IMR-90 (cell line): ENCODE data around the gene CHST8. TPM values are rescaled to one million over a fixed set of nuclear protein-coding genes. Genes with fewer than 3 reads are reported as not detected.

Experiments used
- ATAC-seq: fragments of 200-7000 bp; cut with Tn5 transposase; 2 replicates; pipeline ENCODE4 v1.9.1; 2020; ENCODE audit warnings: low read depth, mild to moderate bottlenecking, moderate library complexity
- BruUV-seq: library from RNA; stranded (reverse); fragments of 400-500 nt; replicated peaks from 2 replicates; lab custom pipeline; 2021; lab: Mats Ljungman, UMichigan
- CTCF ChIA-PET: fragments of 300-600 bp; formaldehyde crosslinking; extraction: SDS; loops from one replicate; lab custom pipeline; 2021; ENCODE audit warnings: antibody characterized with exemption; lab: Yijun Ruan, JAX
- POLR2A ChIA-PET: fragments of 300-600 bp; sonication (Branson Sonifier 250); formaldehyde crosslinking; loops from one replicate; lab custom pipeline; 2022; ENCODE audit warnings: antibody characterized with exemption; ENCODE audit not compliant: unreplicated experiment; lab: Charles Lee
- DNase-seq: peaks from one replicate; pipeline ENCODE4 v3.0.0; 2013
- H2AFZ ChIP-seq: replicated peaks from 2 replicates; pipeline ENCODE3; 2013; ENCODE audit warnings: low read length, mild to moderate bottlenecking; ENCODE audit not compliant: poor library complexity
- H2AK5ac ChIP-seq: 2 replicates; pipeline ENCODE4 v1.6.1; 2013; ENCODE audit warnings: low read depth, low read length, inconsistent platforms
- H2AK9ac ChIP-seq: replicated peaks from 2 replicates; pipeline ENCODE3; 2013; ENCODE audit warnings: mild to moderate bottlenecking, low read depth, low read length, moderate library complexity; ENCODE audit not compliant: poor library complexity
- H2BK120ac ChIP-seq: 2 replicates; pipeline ENCODE4 v1.6.1; 2013; ENCODE audit warnings: low read depth, low read length, inconsistent platforms
- H2BK15ac ChIP-seq: 3 replicates; pipeline ENCODE4 v1.6.1; 2013; ENCODE audit warnings: low read depth, low read length, inconsistent platforms
- H2BK20ac ChIP-seq: 2 replicates; pipeline ENCODE4 v1.6.1; 2013; ENCODE audit warnings: low read depth, mild to moderate bottlenecking, inconsistent platforms, low read length, moderate library complexity
- H2BK5ac ChIP-seq: 2 replicates; pipeline ENCODE4 v1.6.1; 2013; ENCODE audit warnings: mild to moderate bottlenecking, low read depth, low read length, inconsistent platforms; ENCODE audit not compliant: poor library complexity, severe bottlenecking
- H3K14ac ChIP-seq: replicated peaks from 2 replicates; pipeline ENCODE4 v1.6.1; 2013; ENCODE audit warnings: low read depth, low read length, inconsistent platforms
- H3K18ac ChIP-seq: 2 replicates; pipeline ENCODE4 v1.6.1; 2013; ENCODE audit warnings: low read depth, low read length, control low read depth
- H3K23ac ChIP-seq: 2 replicates; pipeline ENCODE4 v1.6.1; 2013; ENCODE audit warnings: low read depth, low read length, inconsistent platforms
- H3K27ac ChIP-seq: 2 replicates; pipeline ENCODE4 v1.5.1; 2013; ENCODE audit warnings: mild to moderate bottlenecking, control low read depth, low read length; ENCODE audit not compliant: insufficient read depth
- H3K27me3 ChIP-seq: 2 replicates; pipeline ENCODE4 v1.6.1; 2013; ENCODE audit warnings: low read length; ENCODE audit not compliant: control insufficient read depth, insufficient read depth
- H3K36me3 ChIP-seq: 2 replicates; pipeline ENCODE4 v1.6.1; 2013; ENCODE audit warnings: low read length, mixed read lengths; ENCODE audit not compliant: control insufficient read depth, insufficient read depth
- H3K4ac ChIP-seq: 2 replicates; pipeline ENCODE4 v1.6.1; 2013; ENCODE audit warnings: low read depth, low read length, inconsistent platforms
- H3K4me1 ChIP-seq: 2 replicates; pipeline ENCODE4 v1.6.1; 2013; ENCODE audit warnings: low read length, mixed read lengths; ENCODE audit not compliant: control insufficient read depth, insufficient read depth
- H3K4me2 ChIP-seq: 2 replicates; pipeline ENCODE4 v1.6.1; 2013; ENCODE audit warnings: low read depth, mild to moderate bottlenecking, control low read depth, low read length, moderate library complexity
- H3K4me3 ChIP-seq: 2 replicates; pipeline ENCODE4 v1.5.1; 2013; ENCODE audit warnings: low read depth, mild to moderate bottlenecking, control low read depth, low read length, moderate library complexity; ENCODE audit not compliant: insufficient read depth
- H3K56ac ChIP-seq: 2 replicates; pipeline ENCODE4 v1.6.1; 2013; ENCODE audit warnings: low read length, inconsistent platforms; ENCODE audit not compliant: insufficient read depth; ENCODE audit errors: extremely low read depth
- H3K79me1 ChIP-seq, 2 experiments: 2 replicates each; pipeline ENCODE4 v1.6.1; 2013; ENCODE audit warnings: low read length in 2 of 2, inconsistent platforms in 1 of 2, low read depth in 1 of 2
- H3K9ac ChIP-seq: 2 replicates; pipeline ENCODE4 v1.6.1; 2013; ENCODE audit warnings: low read depth, low read length, control low read depth
- H3K9me1 ChIP-seq: 2 replicates; pipeline ENCODE4 v1.6.1; 2013; ENCODE audit warnings: low read length, inconsistent platforms; ENCODE audit not compliant: insufficient read depth
- H3K9me3 ChIP-seq: 2 replicates; pipeline ENCODE4 v1.6.1; 2013; ENCODE audit warnings: low read length; ENCODE audit not compliant: control insufficient read depth, insufficient read depth
- H4K20me1 ChIP-seq: 2 replicates; pipeline ENCODE4 v1.6.1; 2013; ENCODE audit warnings: low read length, inconsistent platforms; ENCODE audit not compliant: insufficient read depth
- H4K5ac ChIP-seq: 2 replicates; pipeline ENCODE4 v1.6.1; 2013; ENCODE audit warnings: mild to moderate bottlenecking, low read depth, low read length, control low read depth
- H4K8ac ChIP-seq, 2 experiments: 2 replicates each; pipeline ENCODE4 v1.6.1; 2013; ENCODE audit warnings: low read depth in 2 of 2, low read length in 2 of 2, control low read depth in 1 of 2, inconsistent platforms in 1 of 2
- H4K91ac ChIP-seq: 2 replicates; pipeline ENCODE4 v1.6.1; 2013; ENCODE audit warnings: low read depth, low read length, inconsistent platforms; ENCODE audit not compliant: insufficient read depth
- BHLHE40 ChIP-seq: fragments of 150-350 bp; IDR thresholded peaks from 2 replicates; pipeline ENCODE4 v1.6.1; 2016; ENCODE audit warnings: mild to moderate bottlenecking, low read depth, low read length
- CEBPB ChIP-seq: IDR thresholded peaks from 2 replicates; pipeline ENCODE4 v1.6.1; 2012; ENCODE audit warnings: low read depth, low read length, improper control_type of control experiment
- CHD1 ChIP-seq: IDR thresholded peaks from 2 replicates; pipeline ENCODE4 v1.6.1; 2012; ENCODE audit warnings: low read depth, low read length, improper control_type of control experiment
- FOS ChIP-seq: fragments of 150-350 bp; IDR thresholded peaks from 2 replicates; pipeline ENCODE4 v1.6.1; 2016; ENCODE audit warnings: low read depth, low read length
- MAFK ChIP-seq: IDR thresholded peaks from 2 replicates; pipeline ENCODE4 v1.6.1; 2012; ENCODE audit warnings: low read depth, low read length, improper control_type of control experiment
- MAZ ChIP-seq: IDR thresholded peaks from 2 replicates; pipeline ENCODE4 v1.6.1; 2012; ENCODE audit warnings: low read depth, mild to moderate bottlenecking, low read length, improper control_type of control experiment, moderate library complexity, borderline replicate concordance
- MXI1 ChIP-seq: IDR thresholded peaks from 2 replicates; pipeline ENCODE4 v1.6.1; 2012; ENCODE audit warnings: low read depth, mild to moderate bottlenecking, low read length, moderate library complexity, borderline replicate concordance
- NFE2L2 ChIP-seq: fragments of 150-350 bp; IDR thresholded peaks from 2 replicates; pipeline ENCODE4 v1.6.1; 2016; ENCODE audit warnings: low read depth, mild to moderate bottlenecking, low read length
- POLR2A ChIP-seq: IDR thresholded peaks from 2 replicates; pipeline ENCODE4 v1.6.1; 2012; ENCODE audit warnings: mild to moderate bottlenecking, low read depth, low read length
- RAD21 ChIP-seq: IDR thresholded peaks from 2 replicates; pipeline ENCODE4 v1.6.1; 2012; ENCODE audit warnings: low read length, improper control_type of control experiment
- RCOR1 ChIP-seq: IDR thresholded peaks from 2 replicates; pipeline ENCODE4 v1.6.1; 2012; ENCODE audit warnings: mild to moderate bottlenecking, low read length, improper control_type of control experiment; ENCODE audit not compliant: insufficient replicate concordance
- RFX5 ChIP-seq: IDR thresholded peaks from 2 replicates; pipeline ENCODE4 v1.8.0; 2012; ENCODE audit warnings: low read depth, mild to moderate bottlenecking, low read length, moderate library complexity
- SMC3 ChIP-seq: fragments of 150-350 bp; IDR thresholded peaks from 2 replicates; pipeline ENCODE4 v1.6.1; 2016; ENCODE audit warnings: low read depth, mild to moderate bottlenecking, antibody characterized with exemption, low read length, moderate library complexity
- USF2 ChIP-seq: fragments of 150-350 bp; IDR thresholded peaks from 2 replicates; pipeline ENCODE4 v1.6.1; 2017; ENCODE audit warnings: mild to moderate bottlenecking, antibody characterized with exemption, low read length, low read depth
- WGBS, 2 experiments: methylation state at CpG; one replicate each; pipeline versions ENCODE4 v1.1.5 to v1.1.7; 2013; ENCODE audit warnings: missing lambda C conversion rate in 2 of 2; ENCODE audit not compliant: insufficient read length in 1 of 2; ENCODE audit errors: extremely low coverage in 2 of 2; 5-methylcytosine and 5-hydroxymethylcytosine counted together
- dilution Hi-C: fragments of 300-500 bp; cut with HindIII; formaldehyde crosslinking; loops from one replicate; pipeline ENCODE4 v1.14.3; 2018; ENCODE audit warnings: low sequenced_read_pairs; ENCODE audit not compliant: unreplicated experiment
- in situ Hi-C: fragments of 300-500 bp; cut with MboI; formaldehyde crosslinking; loops from 3 replicates; pipeline ENCODE4 v1.14.3; 2019; ENCODE audit warnings: low sequenced_read_pairs, inconsistent platforms, mixed read lengths
- intact Hi-C: fragments of 100-400 bp; cut with micrococcal nuclease; formaldehyde crosslinking; loops from 2 replicates; pipeline ENCODE4 v1.10.0; 2022
- polyA plus RNA-seq, 3 experiments: library from polyadenylated mRNA; depleted of rRNA; stranded (reverse); fragments of >200 nt; gene quantifications; 2 replicates each; pipeline ENCODE4 v1.2.3, GENCODE V29; 2012; ENCODE audit warnings: low replicate concordance in 1 of 3
- total RNA-seq: library from RNA; depleted of rRNA; stranded (reverse); fragments of >200 nt; gene quantifications from 2 replicates; pipeline ENCODE4 v1.2.3, GENCODE V29; 2012
- TF ChIP-seq, protein P1 (sequence below): conservative IDR thresholded peaks from 2 replicates; pipeline ENCODE4 v1.5.1; 2012; ENCODE audit warnings: mild to moderate bottlenecking, low read depth, low read length, improper control_type of control experiment
- TF ChIP-seq, protein P2 (sequence below): fragments of 150-350 bp; IDR thresholded peaks from 2 replicates; pipeline ENCODE4 v1.6.1; 2016; ENCODE audit warnings: low read depth, mild to moderate bottlenecking, low read length, moderate library complexity, borderline replicate concordance

CHST8 gene
- total and polyA plus RNA-seq, 2 of the 4 experiments (the other 2 are of a cell fraction) = not detected

DNA sequence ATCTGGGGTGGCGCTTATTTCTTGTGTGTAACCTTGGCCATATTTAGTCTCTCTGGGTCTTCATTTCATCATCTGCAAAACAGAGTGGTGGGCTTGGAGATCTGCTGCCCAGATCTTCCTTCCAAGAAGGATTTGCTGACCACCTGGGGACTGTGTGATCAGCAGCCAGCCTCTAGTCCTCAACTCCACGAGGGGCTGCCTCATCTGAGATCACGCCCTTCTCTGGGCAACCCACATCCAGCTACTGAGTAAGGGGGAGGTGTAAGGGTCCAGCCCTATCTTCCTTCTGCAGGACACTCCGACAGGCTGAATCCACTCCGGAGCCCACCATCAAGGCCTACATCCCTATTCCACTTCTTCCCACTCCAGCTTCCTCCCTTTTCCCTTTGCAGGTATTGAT is 57.9 kb downstream of the CHST8 start:
- Histone ChIP-seq H3K9me1 (no peaks in the 10 kb centered on the region), H2AK9ac (no peak overlapping the region), H3K79me1 (no peaks in the 10 kb centered on the region), H4K91ac (no peak overlapping the region), H3K23ac (no peak overlapping the region), H3K4me3 (no peak overlapping the region), H2BK120ac (no peak overlapping the region), H3K36me3 (no peaks in the 10 kb centered on the region), H3K27me3 (no peaks in the 10 kb centered on the region; the same call in 1 of the 2 replicates), H2BK15ac (no peak overlapping the region), H3K9ac (no peak overlapping the region), H3K18ac (no peak overlapping the region), H2AK5ac (no peak overlapping the region), H4K20me1 (no peaks in the 10 kb centered on the region), H3K27ac (no peak overlapping the region), H2AFZ (no peak overlapping the region), H4K5ac (no peak overlapping the region), H3K56ac (no peak overlapping the region), H3K4ac (no peak overlapping the region), H2BK20ac (no peak overlapping the region), H3K4me2 (no peak overlapping the region), H3K14ac (no peak overlapping the region), H3K4me1 (no peaks in the 10 kb centered on the region), H4K8ac (no peak overlapping the region), H3K9me3 (no peaks in the 10 kb centered on the region), H2BK5ac (no peak overlapping the region)
- dilution Hi-C loops (no loop called here), in situ Hi-C loops (no loop called here), intact Hi-C loops (loop anchor here (5.0 kb wide), 1 partner anchor 447 kb away; no protein-coding TSS in a partner anchor)
- ChIA-PET CTCF (no interaction called here), POLR2A (no interaction called here)
- BruUV-seq = no TSS peak
- TF ChIP-seq CHD1 (no peak), BHLHE40 (no peak), NFE2L2 (no peak), RFX5 (no peak), MAFK (no peak), SMC3 (no peak), MXI1 (no peak), RCOR1 (no peak), RAD21 (no peak), CEBPB (no peak), POLR2A (no peak), MAZ (no peak), USF2 (no peak), FOS (no peak)
- TF ChIP-seq, protein P1, sequence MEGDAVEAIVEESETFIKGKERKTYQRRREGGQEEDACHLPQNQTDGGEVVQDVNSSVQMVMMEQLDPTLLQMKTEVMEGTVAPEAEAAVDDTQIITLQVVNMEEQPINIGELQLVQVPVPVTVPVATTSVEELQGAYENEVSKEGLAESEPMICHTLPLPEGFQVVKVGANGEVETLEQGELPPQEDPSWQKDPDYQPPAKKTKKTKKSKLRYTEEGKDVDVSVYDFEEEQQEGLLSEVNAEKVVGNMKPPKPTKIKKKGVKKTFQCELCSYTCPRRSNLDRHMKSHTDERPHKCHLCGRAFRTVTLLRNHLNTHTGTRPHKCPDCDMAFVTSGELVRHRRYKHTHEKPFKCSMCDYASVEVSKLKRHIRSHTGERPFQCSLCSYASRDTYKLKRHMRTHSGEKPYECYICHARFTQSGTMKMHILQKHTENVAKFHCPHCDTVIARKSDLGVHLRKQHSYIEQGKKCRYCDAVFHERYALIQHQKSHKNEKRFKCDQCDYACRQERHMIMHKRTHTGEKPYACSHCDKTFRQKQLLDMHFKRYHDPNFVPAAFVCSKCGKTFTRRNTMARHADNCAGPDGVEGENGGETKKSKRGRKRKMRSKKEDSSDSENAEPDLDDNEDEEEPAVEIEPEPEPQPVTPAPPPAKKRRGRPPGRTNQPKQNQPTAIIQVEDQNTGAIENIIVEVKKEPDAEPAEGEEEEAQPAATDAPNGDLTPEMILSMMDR = no peak
- TF ChIP-seq, protein P2, sequence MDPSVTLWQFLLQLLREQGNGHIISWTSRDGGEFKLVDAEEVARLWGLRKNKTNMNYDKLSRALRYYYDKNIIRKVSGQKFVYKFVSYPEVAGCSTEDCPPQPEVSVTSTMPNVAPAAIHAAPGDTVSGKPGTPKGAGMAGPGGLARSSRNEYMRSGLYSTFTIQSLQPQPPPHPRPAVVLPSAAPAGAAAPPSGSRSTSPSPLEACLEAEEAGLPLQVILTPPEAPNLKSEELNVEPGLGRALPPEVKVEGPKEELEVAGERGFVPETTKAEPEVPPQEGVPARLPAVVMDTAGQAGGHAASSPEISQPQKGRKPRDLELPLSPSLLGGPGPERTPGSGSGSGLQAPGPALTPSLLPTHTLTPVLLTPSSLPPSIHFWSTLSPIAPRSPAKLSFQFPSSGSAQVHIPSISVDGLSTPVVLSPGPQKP = no peak
- DNase-seq (no peak), ATAC-seq (no peak)
- WGBS, 2 experiments = no CpG with 5 or more reads among the region's 5 CpGs
